Muscle of leg (tissue), 9 donors: Measurements from ENCODE around the gene CENPT. TPM values are rescaled to one million over a fixed set of nuclear protein-coding genes. Genes with fewer than 3 reads are reported as not detected.

Experiments
- polyA plus RNA-seq, 8 donors: library from polyadenylated mRNA; unstranded; fragments of 120-200 nt; gene quantifications; one replicate each; pipeline versions ENCODE4 v1.2.1 to v1.2.3, GENCODE V29; 2013; ENCODE audit warnings: inconsistent platforms in 1 of 8, low replicate concordance in 1 of 8; ENCODE audit not compliant: insufficient read length in 8 of 8, insufficient read depth in 1 of 8
- total RNA-seq: library from RNA; stranded (reverse); fragments of 120-200 nt; gene quantifications from one replicate; pipeline ENCODE4 v1.2.4, GENCODE V29; 2013

CENPT gene
- total and polyA plus RNA-seq, 9 donors, result 31.2 to 47.9 (median 37.9) TPM

Other genes starting within 250 kb of the CENPT start
- 0.18 TPM for gene CARMIL2, start 202.5 kb downstream of the CENPT start, total RNA-seq
- 1 to 10 TPM in 2 of 8 donors, under 1 TPM in 6; 0.17 to 1.2 (median 0.53) TPM for gene CARMIL2, start 202.5 kb downstream of the CENPT start, polyA plus RNA-seq
- 14.0 TPM for gene ACD, start 187.4 kb downstream of the CENPT start, total RNA-seq
- gene ACD, start 187.4 kb downstream of the CENPT start, polyA plus RNA-seq, result 10 to 100 TPM; 13.7 to 19.3 (median 16.5) TPM
- 1.3 TPM for gene PARD6A, start 186.7 kb downstream of the CENPT start, total RNA-seq
- 1 to 10 TPM in 5 of 8 donors, under 1 TPM in 3; 0.59 to 1.8 (median 1.3) TPM for gene PARD6A, start 186.7 kb downstream of the CENPT start, polyA plus RNA-seq
- 10.2 TPM for gene ENKD1, start 180.9 kb downstream of the CENPT start, total RNA-seq
- gene ENKD1, start 180.9 kb downstream of the CENPT start, polyA plus RNA-seq, result 10 to 100 TPM in 1 of 8 donors, 1 to 10 TPM in 7; 8.1 to 13.4 (median 9.0) TPM
- gene C16orf86, start 180.9 kb downstream of the CENPT start, total RNA-seq, result 2.6 TPM
- gene C16orf86, start 180.9 kb downstream of the CENPT start, polyA plus RNA-seq, result 1 to 10 TPM; 2.1 to 4.3 (median 2.7) TPM
- 11.4 TPM for gene GFOD2, start 128.4 kb downstream of the CENPT start, total RNA-seq
- 10 to 100 TPM; 13.1 to 18.3 (median 14.1) TPM for gene GFOD2, start 128.4 kb downstream of the CENPT start, polyA plus RNA-seq
- gene RANBP10, start 41.1 kb downstream of the CENPT start, total RNA-seq, result 7.1 TPM
- 10 to 100 TPM; 13.6 to 24.1 (median 20.4) TPM for gene RANBP10, start 41.1 kb downstream of the CENPT start, polyA plus RNA-seq
- gene TSNAXIP1, start 40.8 kb downstream of the CENPT start, total RNA-seq, result 0.89 TPM
- 1 to 10 TPM in 7 of 8 donors, under 1 TPM in 1; 0.80 to 1.9 (median 1.5) TPM for gene TSNAXIP1, start 40.8 kb downstream of the CENPT start, polyA plus RNA-seq
- gene THAP11, start 5.4 kb downstream of the CENPT start, total RNA-seq, result 29.4 TPM
- gene THAP11, start 5.4 kb downstream of the CENPT start, polyA plus RNA-seq, result 10 to 100 TPM; 25.3 to 29.5 (median 27.2) TPM
- gene NUTF2, start 760 bp downstream of the CENPT start, total RNA-seq, result 47.8 TPM
- 100 to 1,000 TPM; 125 to 136 (median 128) TPM for gene NUTF2, start 760 bp downstream of the CENPT start, polyA plus RNA-seq
- 56.9 TPM for gene EDC4, start 25.4 kb upstream of the CENPT start, total RNA-seq
- 100 to 1,000 TPM; 100 to 124 (median 114) TPM for gene EDC4, start 25.4 kb upstream of the CENPT start, polyA plus RNA-seq
- gene NRN1L, start 37.2 kb upstream of the CENPT start, total RNA-seq, result 0.75 TPM
- gene NRN1L, start 37.2 kb upstream of the CENPT start, polyA plus RNA-seq, result 1 to 10 TPM in 1 of 8 donors, under 1 TPM in 5, not detected in 2; 0.24 to 1.3 (median 0.79) TPM
- gene PSKH1, start 45.6 kb upstream of the CENPT start, total RNA-seq, result 8.6 TPM
- gene PSKH1, start 45.6 kb upstream of the CENPT start, polyA plus RNA-seq, result 10 to 100 TPM; 18.1 to 26.1 (median 24.5) TPM
- gene CTRL, start 84.2 kb upstream of the CENPT start, total RNA-seq, result 0.66 TPM
- 1 to 10 TPM; 2.3 to 5.2 (median 3.6) TPM for gene CTRL, start 84.2 kb upstream of the CENPT start, polyA plus RNA-seq
- gene PSMB10, start 89.2 kb upstream of the CENPT start, total RNA-seq, result 44.6 TPM
- gene PSMB10, start 89.2 kb upstream of the CENPT start, polyA plus RNA-seq, result 10 to 100 TPM; 24.7 to 42.1 (median 32.5) TPM
- 12.5 TPM for gene LCAT, start 96.4 kb upstream of the CENPT start, total RNA-seq
- 10 to 100 TPM; 19.1 to 30.0 (median 26.0) TPM for gene LCAT, start 96.4 kb upstream of the CENPT start, polyA plus RNA-seq
- gene SLC12A4, start 120.9 kb upstream of the CENPT start, total RNA-seq, result 34.2 TPM
- 10 to 100 TPM; 34.4 to 55.2 (median 43.4) TPM for gene SLC12A4, start 120.9 kb upstream of the CENPT start, polyA plus RNA-seq
- 0.04 TPM for gene DPEP3, start 132.8 kb upstream of the CENPT start, total RNA-seq
- under 1 TPM in 4 of 8 donors, not detected in 4; 0.05 to 0.15 (median 0.11) TPM for gene DPEP3, start 132.8 kb upstream of the CENPT start, polyA plus RNA-seq
- gene DPEP2, start 151.8 kb upstream of the CENPT start, total RNA-seq, result 0.75 TPM
- 1 to 10 TPM in 5 of 8 donors, under 1 TPM in 3; 0.52 to 1.4 (median 1.1) TPM for gene DPEP2, start 151.8 kb upstream of the CENPT start, polyA plus RNA-seq
- not detected for gene DPEP2NB, start 168.2 kb upstream of the CENPT start, total RNA-seq
- not detected for gene DPEP2NB, start 168.2 kb upstream of the CENPT start, polyA plus RNA-seq
- 5.2 TPM for gene DDX28, start 175.5 kb upstream of the CENPT start, total RNA-seq
- gene DDX28, start 175.5 kb upstream of the CENPT start, polyA plus RNA-seq, result 1 to 10 TPM; 5.3 to 7.2 (median 6.3) TPM
- 13.4 TPM for gene DUS2, start 175.6 kb upstream of the CENPT start, total RNA-seq
- gene DUS2, start 175.6 kb upstream of the CENPT start, polyA plus RNA-seq, result 10 to 100 TPM; 10.1 to 13.7 (median 12.1) TPM
- 39.0 TPM for gene NFATC3, start 237.7 kb upstream of the CENPT start, total RNA-seq
- 10 to 100 TPM; 22.0 to 33.4 (median 25.9) TPM for gene NFATC3, start 237.7 kb upstream of the CENPT start, polyA plus RNA-seq